ENCODE measurements around the gene PRDM2. TPM values are rescaled to one million over a fixed set of nuclear protein-coding genes. Genes with fewer than 3 reads are reported as not detected.

PRDM2 gene
- polyA plus RNA-seq, 1 donor (not counting 4 experiments of a cell fraction or from before 2014, with no cell fraction given) = 13.8 TPM

DNA sequence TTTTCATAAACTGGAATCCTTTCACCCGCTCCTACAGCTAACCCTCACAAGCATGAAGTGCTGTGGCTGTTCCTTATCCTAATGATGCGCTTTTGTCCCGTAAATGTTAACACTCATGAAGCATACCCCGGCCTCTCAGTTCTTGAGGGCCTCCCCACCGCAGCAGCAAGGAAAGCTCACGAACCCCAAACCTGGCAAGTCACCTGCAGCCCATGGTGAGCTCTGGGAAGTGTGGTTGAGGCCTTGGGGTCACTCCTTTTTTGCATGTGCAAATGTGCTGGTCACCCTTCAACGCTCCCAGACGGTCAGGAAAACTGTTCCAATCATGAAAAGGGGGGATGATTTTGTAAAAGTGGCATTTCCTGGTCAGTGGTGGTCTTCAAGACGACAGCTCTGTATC, 124.6 kb downstream of the PRDM2 start:
- DNase-seq (ENCODE audit: low read depth, low spot score) = no peak
- dilution Hi-C loops (cut with MboI; ENCODE audit: extremely low pct_ligation_motif_present, low sequenced_read_pairs) = no loop called here
- no peak overlapping the region for H2AFZ ChIP-seq (ENCODE audit: control insufficient read depth, low read length)
- TF ChIP-seq EZH2 (IDR thresholded peaks at IDR 0.05; ENCODE audit: low read length) = no peak
- TF ChIP-seq, protein P1, sequence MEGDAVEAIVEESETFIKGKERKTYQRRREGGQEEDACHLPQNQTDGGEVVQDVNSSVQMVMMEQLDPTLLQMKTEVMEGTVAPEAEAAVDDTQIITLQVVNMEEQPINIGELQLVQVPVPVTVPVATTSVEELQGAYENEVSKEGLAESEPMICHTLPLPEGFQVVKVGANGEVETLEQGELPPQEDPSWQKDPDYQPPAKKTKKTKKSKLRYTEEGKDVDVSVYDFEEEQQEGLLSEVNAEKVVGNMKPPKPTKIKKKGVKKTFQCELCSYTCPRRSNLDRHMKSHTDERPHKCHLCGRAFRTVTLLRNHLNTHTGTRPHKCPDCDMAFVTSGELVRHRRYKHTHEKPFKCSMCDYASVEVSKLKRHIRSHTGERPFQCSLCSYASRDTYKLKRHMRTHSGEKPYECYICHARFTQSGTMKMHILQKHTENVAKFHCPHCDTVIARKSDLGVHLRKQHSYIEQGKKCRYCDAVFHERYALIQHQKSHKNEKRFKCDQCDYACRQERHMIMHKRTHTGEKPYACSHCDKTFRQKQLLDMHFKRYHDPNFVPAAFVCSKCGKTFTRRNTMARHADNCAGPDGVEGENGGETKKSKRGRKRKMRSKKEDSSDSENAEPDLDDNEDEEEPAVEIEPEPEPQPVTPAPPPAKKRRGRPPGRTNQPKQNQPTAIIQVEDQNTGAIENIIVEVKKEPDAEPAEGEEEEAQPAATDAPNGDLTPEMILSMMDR (optimal IDR thresholded peaks at IDR 0.05 in 1 of 3, IDR thresholded peaks at IDR 0.05 in 1 of 3, conservative IDR thresholded peaks at IDR 0.05 in 1 of 3; ENCODE audit: extremely low read depth in 1 of 3, insufficient read depth in 2 of 3, low read length in 3 of 3) = no peak
- H4K20me1 ChIP-seq (ENCODE audit: control insufficient read depth, extremely low read depth, insufficient read depth, low read length) = no peaks in the 10 kb centered on the region
- H3K9ac ChIP-seq (ENCODE audit: control insufficient read depth, extremely low read depth, insufficient read depth, low read length) = no peak overlapping the region
- no peaks in the 10 kb centered on the region for H3K36me3 ChIP-seq (ENCODE audit: control insufficient read depth in 2 of 2, extremely low read depth in 1 of 2, insufficient read depth in 2 of 2, low read length in 2 of 2)
- H3K27me3 ChIP-seq (ENCODE audit: control insufficient read depth, extremely low read depth, insufficient read depth, low read length) = no peaks in the 10 kb centered on the region
- no peak overlapping the region for H3K4me3 ChIP-seq (ENCODE audit: control insufficient read depth in 2 of 3, extremely low read depth in 1 of 3, insufficient read depth in 2 of 3, low read depth in 1 of 3, low read length in 3 of 3)
- no peak overlapping the region for H3K4me2 ChIP-seq (ENCODE audit: control insufficient read depth, extremely low read depth, insufficient read depth, low read depth, low read length)
- no peaks in the 10 kb centered on the region for H3K9me1 ChIP-seq (ENCODE audit: control insufficient read depth, extremely low read depth, insufficient read depth, low read length)
- no peak overlapping the region for H3K27ac ChIP-seq (ENCODE audit: control insufficient read depth, insufficient read depth, low read length)
- no peaks in the 10 kb centered on the region for H3K79me2 ChIP-seq (ENCODE audit: control insufficient read depth, insufficient read depth, low read length)
- no peaks in the 10 kb centered on the region for H3K9me3 ChIP-seq (ENCODE audit: control insufficient read depth, low read depth, low read length)
- H3K4me1 ChIP-seq (ENCODE audit: control insufficient read depth, extremely low read depth, insufficient read depth, low read length) = peaks cover 4% of the 10 kb centered on the region
- FAIRE-seq = no peak

DNA sequence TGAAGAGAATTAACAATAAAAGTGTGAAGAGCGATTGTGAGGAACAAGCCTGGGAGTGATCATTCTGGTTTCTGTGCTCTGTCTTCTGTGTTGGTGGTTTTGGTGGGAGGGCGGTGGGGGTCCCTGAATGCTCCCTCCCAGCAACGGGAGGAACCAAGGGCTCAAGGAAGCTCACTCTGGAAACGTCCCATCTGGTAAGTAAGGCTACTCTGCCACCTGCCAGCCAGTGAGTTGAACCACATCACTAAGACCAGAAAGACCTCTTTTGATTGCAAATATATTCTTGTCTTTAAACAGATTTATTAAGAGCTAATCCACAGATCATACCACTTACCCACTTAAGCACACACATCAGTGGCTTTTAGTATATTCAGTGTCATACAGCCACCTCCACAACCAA, 125.0 kb downstream of the PRDM2 start:
- Histone ChIP-seq H3K9me1 (ENCODE audit: control insufficient read depth, extremely low read depth, insufficient read depth, low read length) (no peaks in the 10 kb centered on the region), H3K79me2 (ENCODE audit: control insufficient read depth, insufficient read depth, low read length) (no peaks in the 10 kb centered on the region), H3K9ac (ENCODE audit: control insufficient read depth, extremely low read depth, insufficient read depth, low read length) (no peak overlapping the region), H3K4me3 (ENCODE audit: control insufficient read depth in 2 of 3, extremely low read depth in 1 of 3, insufficient read depth in 2 of 3, low read depth in 1 of 3, low read length in 3 of 3) (no peak overlapping the region), H3K36me3 (ENCODE audit: control insufficient read depth in 2 of 2, extremely low read depth in 1 of 2, insufficient read depth in 2 of 2, low read length in 2 of 2) (no peaks in the 10 kb centered on the region), H3K4me2 (ENCODE audit: control insufficient read depth, extremely low read depth, insufficient read depth, low read depth, low read length) (no peak overlapping the region), H2AFZ (ENCODE audit: control insufficient read depth, low read length) (no peak overlapping the region), H3K27ac (ENCODE audit: control insufficient read depth, insufficient read depth, low read length) (no peak overlapping the region), H4K20me1 (ENCODE audit: control insufficient read depth, extremely low read depth, insufficient read depth, low read length) (no peaks in the 10 kb centered on the region), H3K4me1 (ENCODE audit: control insufficient read depth, extremely low read depth, insufficient read depth, low read length) (peaks cover 2% of the 10 kb centered on the region), H3K9me3 (ENCODE audit: control insufficient read depth, low read depth, low read length) (no peaks in the 10 kb centered on the region), H3K27me3 (ENCODE audit: control insufficient read depth, extremely low read depth, insufficient read depth, low read length) (no peaks in the 10 kb centered on the region)
- DNase-seq (ENCODE audit: low read depth, low spot score) (no peak), FAIRE-seq (no peak)
- TF ChIP-seq, protein P1 (optimal IDR thresholded peaks at IDR 0.05 in 1 of 3, IDR thresholded peaks at IDR 0.05 in 1 of 3, conservative IDR thresholded peaks at IDR 0.05 in 1 of 3; ENCODE audit: extremely low read depth in 1 of 3, insufficient read depth in 2 of 3, low read length in 3 of 3) = no peak
- no peak for TF ChIP-seq EZH2 (IDR thresholded peaks at IDR 0.05; ENCODE audit: low read length)
- dilution Hi-C loops (cut with MboI; ENCODE audit: extremely low pct_ligation_motif_present, low sequenced_read_pairs) = no loop called here

Measured in keratinocyte (primary cell).